ENCODE data around the gene TOR1A.

DNA sequence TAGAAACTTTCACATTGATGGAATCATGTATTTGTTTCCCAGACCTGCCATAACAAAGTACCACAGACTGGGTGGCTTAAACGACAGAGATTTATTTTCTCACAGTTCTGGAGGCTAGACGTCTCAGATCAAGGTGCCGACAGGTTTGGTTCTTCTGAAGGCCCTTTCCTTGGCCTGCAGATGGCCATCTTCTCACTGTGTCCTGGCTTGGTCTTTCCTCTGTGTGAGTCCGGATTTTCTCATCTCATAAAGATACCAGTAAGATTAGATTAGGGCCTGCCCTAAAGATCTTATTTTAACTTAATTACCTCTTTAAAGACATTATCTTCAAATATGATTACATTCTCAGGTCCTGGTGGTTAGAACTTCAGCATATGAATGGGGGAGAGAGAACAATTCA is 17.1 kb upstream of the TOR1A start:
- TF ChIP-seq, protein P1, sequence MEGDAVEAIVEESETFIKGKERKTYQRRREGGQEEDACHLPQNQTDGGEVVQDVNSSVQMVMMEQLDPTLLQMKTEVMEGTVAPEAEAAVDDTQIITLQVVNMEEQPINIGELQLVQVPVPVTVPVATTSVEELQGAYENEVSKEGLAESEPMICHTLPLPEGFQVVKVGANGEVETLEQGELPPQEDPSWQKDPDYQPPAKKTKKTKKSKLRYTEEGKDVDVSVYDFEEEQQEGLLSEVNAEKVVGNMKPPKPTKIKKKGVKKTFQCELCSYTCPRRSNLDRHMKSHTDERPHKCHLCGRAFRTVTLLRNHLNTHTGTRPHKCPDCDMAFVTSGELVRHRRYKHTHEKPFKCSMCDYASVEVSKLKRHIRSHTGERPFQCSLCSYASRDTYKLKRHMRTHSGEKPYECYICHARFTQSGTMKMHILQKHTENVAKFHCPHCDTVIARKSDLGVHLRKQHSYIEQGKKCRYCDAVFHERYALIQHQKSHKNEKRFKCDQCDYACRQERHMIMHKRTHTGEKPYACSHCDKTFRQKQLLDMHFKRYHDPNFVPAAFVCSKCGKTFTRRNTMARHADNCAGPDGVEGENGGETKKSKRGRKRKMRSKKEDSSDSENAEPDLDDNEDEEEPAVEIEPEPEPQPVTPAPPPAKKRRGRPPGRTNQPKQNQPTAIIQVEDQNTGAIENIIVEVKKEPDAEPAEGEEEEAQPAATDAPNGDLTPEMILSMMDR (IDR thresholded peaks at IDR 0.05; ENCODE audit: low read depth, low read length, poor library complexity, severe bottlenecking) = no peak
- no peak for TF ChIP-seq EZH2phosphoT487 (IDR thresholded peaks at IDR 0.05; ENCODE audit: borderline replicate concordance, low read length)
